HS-5 (cell line): ENCODE results near the gene ZNF346.

Source experiments
- DNase-seq: peaks from one replicate; pipeline ENCODE4 v3.0.0-alpha.2; 2012; ENCODE audit warnings: low read depth

ZNF346 gene

DNA sequence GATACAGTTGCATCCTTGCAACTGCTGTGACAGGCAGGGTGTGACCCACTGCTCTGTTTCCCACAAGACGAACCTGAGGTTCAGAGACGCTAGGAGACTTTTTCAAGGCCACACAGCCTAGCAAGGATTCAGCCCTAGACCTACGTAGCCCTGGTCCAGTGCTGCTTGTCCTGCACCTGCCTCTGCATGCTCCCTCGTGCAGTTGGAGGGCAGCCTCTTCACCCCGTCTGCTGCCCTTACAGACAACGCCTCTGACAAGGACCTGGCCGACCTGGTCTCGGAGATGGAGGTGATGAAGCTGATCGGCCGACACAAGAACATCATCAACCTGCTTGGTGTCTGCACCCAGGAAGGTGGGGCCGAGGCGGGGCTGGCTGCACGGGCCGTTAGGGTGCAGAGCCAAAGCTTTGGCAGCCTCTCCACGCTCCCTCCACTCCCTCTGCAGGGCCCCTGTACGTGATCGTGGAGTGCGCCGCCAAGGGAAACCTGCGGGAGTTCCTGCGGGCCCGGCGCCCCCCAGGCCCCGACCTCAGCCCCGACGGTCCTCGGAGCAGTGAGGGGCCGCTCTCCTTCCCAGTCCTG lies 72.7 kb downstream of the ZNF346 start:
- no peak for DNase-seq

DNA sequence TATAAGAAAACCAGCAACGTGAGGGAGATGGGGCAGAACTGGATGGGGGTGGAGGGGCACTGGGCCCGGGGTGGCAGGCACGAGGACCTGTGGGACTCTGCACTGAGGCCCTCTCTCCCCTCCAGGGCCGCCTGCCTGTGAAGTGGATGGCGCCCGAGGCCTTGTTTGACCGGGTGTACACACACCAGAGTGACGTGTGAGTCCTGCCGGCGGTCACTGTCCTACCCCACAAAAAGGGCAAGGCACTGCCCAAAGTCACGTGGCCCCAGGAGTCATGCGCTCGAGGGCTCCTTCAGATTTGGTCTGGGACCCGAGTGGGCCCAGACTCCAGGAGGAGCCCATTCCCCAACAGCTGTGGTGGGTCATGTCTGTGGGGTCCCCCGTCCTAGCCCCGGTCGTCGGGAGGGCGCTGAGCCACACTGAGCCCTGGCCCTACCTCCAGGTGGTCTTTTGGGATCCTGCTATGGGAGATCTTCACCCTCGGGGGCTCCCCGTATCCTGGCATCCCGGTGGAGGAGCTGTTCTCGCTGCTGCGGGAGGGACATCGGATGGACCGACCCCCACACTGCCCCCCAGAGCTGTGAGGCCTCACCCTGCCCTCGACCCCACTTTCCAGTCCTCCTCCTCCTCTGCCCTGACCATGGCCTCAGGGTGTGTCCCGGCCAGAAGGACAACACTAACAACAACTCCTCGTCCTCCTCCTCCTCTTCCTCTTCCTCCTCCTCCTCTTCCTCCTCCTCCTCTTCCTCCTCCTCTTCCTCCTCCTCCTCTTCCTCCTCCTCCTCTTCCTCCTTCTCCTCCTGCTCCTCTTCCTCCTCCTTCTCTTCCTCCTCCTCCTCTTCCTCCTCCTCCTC lies 73.9 kb downstream of the ZNF346 start:
- no peak for DNase-seq

DNA sequence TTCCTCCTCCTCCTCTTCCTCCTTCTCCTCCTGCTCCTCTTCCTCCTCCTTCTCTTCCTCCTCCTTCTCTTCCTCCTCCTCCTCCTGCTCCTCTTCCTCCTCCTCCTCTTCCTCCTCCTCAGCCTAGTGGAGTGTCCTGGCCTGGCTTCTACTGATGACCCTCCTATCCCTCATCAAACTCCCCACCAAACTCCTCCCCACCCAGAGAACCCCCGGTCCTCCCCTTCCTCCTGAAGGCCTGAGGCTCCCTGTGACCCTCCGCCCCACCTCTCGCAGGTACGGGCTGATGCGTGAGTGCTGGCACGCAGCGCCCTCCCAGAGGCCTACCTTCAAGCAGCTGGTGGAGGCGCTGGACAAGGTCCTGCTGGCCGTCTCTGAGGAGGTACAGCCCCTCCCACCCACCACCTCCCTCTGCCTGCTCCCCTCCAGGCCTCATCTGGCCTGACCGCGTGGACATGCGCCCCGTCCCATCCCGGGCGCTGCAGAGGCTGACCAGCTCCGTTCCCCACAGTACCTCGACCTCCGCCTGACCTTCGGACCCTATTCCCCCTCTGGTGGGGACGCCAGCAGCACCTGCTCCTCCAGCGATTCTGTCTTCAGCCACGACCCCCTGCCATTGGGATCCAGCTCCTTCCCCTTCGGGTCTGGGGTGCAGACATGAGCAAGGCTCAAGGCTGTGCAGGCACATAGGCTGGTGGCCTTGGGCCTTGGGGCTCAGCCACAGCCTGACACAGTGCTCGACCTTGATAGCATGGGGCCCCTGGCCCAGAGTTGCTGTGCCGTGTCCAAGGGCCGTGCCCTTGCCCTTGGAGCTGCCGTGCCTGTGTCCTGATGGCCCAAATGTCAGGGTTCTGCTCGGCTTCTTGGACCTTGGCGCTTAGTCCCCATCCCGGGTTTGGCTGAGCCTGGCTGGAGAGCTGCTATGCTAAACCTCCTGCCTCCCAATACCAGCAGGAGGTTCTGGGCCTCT lies 74.8 kb downstream of the ZNF346 start:
- no peak for DNase-seq

DNA sequence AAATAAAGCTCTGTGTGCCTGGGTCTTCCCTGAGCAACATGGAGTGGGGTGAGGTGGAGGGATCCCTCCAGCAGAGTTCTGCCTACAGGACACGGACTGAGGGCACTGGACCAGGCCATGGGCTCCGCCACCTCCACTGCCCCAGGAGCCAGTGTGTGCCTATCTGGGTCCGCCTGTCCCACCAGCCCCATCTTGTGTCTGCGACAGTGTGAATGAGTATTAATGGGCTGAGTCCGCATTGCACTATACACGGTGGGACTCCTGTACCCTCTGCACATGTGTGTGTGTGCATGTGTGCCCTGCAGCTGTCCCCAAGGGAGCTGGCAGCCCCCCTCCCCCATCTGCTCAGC lies 75.6 kb downstream of the ZNF346 start:
- DNase-seq: no peak

DNA sequence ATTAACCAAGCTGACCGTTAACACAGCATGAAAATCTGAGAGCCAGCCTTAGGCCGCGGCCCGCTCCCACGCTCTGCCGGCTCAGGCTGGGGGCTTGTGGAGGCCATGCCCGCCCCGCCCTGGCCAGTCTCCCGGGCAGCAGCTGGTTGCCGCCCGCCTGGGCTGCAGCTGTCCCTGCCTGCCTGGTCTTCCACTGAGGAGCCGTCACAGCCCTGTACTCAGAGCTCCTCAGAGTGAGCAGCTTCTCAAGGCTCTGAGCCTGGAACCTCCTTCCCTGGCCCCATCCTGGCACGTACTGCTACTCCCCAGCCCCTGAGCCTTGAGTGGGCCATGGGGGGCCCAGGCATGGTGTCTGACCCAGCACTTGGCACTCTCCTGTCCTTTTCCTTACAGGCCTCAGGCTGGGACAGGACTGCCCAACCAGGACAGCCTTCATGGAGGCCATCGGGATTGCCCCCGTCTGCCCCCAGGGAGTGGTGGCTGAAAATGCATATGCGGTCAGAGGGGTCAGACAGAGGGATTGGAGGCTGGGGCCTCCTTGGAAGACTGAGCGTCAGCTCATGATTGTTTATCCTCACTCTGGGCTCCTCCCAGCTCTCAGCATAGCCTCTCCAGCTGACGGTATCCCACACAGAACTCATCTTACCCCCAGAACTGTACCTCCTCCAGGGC lies 76.1 kb downstream of the ZNF346 start:
- DNase-seq: no peak

DNA sequence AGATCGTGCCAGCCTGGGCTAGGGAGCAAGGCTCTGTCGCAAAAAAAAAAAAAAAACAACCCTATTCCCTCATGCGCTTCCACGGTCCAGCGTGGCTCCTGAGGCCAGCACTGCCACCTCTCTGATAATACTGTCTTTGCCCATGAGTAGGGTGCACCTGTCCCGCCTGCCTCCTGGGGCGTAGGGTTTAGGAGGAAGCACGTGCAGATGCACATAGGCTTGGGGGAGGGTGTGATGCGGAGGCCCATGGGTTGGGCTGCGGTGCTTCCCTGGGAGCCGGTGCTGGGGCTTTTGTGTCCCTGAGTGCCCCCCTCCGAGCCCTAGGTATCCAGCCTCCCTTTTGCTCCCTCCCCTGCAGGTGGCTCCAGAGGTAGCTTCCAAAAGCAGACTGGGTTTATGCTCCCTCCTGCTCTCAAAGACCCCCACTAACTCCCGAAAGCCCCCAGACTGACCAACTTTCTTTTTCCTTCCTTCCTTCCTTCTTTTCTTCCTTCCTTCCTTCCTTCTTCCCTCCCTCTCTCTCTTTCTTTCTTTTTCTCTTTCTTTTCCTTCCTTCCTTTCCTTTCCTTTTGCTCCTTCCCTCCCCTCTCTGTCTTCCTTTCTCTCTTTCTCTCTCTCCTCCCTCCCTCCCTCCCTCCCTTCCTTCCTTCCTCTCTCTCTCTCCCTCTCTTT lies 77.1 kb downstream of the ZNF346 start:
- DNase-seq: no peak

DNA sequence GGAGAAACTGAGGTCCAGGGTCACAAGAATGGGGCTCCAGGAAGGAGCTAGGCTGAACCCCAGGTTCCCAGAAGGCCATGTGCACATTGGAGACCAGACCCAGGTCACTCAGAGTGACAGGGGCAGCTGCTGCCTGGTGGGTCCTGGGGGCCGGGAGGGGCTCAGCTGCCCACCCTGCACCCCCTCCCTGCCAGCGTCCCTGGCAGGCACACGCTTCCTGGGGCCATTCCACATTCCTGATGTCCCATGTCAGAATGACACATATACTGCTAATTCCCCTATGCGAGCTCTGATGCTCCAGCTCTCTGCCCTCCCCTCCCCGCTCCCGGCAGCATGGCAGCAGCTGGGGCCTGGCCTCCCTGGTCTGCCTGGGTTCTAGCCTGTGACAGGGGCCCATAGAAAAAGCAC lies 78.2 kb downstream of the ZNF346 start:
- DNase-seq: no peak

DNA sequence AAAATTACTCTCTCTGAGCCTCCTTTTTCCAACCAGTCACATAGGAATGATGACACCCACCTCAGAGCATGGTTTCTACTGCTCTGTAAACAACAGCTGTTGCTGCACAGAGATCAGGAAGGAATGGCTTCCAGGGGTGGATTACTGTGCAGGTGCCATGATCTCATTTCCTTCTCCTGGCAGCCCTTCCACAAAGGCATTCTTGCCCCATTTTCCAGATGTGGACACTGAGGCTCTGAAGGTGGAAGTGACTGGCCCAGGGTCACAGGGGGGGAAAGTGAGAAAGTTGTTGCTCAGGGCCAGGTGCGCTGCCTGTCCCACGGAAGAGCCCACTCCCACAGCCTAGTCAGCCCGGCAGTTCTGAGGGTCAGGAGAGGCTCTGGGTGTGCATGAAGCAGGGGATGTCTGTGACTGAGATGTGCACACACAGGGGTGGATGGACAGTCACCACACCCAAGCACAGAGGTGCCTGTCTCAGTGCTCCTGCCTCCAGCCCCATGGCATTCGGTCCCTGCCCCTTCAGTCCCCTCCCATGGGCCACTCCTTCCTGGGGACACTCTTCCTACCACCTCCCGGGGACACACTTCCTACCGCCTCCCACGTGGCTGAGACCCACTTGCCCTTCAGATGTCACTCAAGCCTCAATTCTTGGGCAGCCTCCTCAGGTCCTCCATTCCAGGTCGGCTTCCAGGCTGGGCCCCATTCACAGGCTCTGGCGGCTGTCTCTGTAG lies 81.2 kb downstream of the ZNF346 start:
- no peak for DNase-seq

DNA sequence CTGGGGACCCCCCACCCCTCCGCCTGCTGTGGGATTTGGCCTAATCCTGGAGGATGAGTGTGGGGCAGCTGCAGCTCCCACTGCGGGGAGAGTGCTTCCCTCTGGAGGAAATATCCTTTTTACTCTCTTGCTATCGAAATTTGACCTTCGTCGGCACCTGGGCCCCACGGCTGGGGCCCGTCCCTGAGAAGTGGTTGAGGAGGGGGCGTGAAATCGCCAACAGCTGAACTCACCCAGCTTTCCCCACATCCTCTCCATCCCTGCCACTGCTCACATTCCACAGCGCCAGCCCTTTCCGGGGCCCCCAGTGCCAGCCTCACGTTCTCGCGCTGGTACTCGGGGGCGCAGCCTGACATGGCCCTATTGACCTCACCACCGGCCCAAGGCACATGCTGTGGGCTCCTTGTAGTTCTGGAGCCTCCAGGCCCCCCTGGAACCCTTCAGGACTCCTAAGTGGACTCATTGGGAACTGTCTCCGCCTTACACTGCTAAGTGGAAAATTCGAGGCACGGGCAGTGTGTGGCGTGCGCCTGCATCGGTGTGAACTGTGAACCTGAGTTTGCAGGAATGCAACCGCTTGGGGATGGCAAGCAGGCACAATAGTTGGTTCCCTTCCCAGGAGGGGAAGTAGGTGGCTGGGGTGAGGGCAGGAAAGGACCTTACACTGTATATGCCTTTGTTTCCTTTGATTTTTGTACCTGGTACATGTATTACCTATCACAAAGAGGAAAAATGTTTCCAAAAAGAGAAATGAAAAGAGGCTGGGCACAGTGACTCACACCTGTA lies 83.4 kb downstream of the ZNF346 start:
- no peak for DNase-seq

DNA sequence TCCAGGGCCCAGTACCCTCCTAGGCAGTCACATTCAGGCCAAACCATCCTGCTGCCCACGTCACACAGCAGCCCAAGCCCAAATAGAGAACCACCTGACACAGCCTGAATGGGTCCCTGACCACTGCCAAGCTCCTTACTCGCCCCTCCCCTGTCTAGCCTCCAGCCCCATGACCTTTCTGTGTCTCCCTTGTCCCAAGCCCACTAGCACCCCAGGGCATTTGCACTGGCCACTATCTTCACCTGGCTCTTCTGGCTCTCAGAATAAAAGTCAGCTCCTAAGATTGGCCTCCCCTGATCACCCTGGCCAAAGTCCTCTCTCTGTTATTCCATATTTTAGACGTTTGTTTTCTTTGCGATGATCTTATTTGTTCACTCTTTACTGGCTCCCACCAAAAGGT lies 84.7 kb downstream of the ZNF346 start:
- no peak for DNase-seq

DNA sequence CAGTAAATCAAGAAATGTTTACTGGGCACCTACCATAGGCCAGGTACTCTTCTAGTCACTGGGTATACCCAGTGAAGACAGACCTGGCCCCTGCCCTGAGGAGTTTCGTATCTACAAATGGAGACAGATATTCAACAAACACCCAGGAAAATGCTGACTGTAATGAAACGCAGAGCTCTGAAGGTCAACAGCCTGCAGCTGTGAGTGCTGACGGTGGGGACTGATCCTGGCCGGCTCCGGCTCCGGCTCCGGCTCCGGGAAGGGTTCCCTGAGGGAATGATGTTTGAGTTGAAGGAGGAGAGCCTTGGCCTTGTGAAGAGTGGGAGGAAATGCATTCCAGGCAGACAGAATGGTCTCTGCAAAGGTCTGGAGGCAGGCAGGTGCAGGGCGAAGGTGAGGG lies 87.3 kb downstream of the ZNF346 start:
- no peak for DNase-seq

DNA sequence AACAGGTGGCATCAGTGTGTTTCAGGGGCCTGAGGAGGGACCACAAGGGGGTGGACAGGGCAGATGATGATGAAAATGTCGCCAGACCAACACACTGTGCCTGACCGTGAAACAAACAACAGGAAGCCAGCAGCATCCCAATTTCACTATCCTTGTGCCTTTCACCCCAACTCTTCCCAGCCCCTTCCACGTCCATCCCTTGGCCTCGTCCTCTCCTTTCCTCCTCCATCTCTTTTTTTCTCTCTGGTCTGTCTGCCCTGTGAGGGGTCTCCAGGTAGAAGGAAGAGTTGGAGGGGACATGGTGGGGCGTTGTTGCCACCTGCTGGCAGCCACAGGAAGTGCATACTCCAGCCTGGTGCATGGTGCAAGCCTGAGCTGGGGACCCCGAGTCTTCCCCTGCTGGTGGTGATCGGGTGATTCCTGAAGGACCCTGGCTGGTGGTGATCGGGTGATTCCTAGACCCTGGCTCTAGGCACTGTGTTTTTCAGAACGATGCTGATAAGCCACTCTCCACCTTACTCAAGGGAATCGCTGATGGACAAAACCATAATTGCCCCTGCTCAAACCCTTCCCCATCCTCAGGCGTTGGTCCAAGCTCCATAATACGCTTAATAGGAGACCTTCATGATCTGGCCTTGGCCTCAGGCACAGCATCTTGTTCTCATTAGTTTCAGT lies 89.4 kb downstream of the ZNF346 start:
- no peak for DNase-seq

DNA sequence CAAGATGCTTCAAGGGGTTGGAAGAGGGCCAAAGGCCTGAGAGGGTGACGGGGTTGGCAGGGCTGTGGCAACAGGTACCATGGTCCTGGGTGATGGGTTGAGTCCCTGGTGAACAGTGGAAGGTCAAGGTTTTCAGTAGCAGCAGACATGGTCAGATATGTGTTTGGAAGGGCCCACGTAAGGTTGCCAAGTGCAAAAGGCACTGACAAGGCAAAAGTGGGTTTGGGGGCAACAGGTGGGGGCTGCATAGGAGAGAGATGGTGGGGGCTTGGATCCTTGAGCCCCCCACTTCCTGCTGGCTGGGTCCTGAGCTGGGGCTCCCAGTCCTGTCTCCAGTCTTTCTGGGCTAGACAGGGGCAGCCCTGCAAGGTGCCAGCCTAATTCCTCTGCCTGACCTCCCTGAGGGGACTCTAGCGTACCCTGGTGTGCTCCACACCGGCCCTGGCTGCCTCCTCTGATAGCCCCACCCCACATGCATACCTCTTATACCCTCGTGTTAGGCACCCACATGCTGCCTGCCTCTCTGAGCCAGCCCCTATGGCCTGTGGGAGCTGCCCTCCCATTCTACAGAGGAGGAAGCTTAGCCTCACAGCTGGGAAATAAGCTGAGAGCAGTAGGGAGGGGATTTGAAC lies 90.2 kb downstream of the ZNF346 start:
- no peak for DNase-seq

DNA sequence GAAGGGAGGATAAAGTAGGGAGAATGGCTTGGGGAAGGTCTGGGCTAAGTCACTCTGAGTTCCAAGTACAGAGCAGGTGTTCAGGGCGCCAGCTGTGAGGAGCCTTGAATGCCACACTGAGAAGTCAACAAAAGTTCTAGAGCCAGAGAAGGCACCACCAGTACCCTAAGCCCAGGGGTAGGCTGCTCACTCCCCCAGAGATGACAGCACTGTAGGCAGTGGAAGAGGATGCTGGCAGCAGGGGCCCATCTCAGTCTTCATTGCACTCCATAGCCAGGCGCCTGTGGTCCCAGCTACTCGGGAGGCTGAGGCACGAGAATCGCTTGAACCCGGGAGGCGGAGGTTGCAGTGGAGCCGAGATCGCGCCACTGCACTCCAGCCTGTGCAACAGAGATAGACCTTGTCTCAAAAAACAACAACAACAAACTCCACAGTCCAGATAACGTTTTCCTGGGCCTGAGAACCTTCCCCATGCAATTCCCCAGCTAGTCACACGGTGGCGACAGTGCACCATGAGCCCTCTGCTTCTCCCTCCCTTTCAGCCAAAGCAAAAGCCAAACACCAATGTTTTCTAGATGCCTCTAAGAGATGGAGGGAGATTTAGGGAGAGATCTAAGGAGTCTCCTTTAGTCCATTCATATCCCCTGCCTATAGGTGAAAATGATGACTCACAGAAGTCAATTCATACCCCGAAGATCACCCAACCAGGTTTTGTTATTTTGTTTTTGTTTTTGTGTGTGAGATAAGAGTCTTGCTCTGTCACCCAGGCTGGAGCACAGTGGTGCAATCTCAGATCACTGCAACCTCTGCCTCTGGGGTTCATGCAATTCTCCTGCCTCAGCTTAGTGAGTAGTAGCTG lies 91.3 kb downstream of the ZNF346 start:
- peak; percentile 60 for DNase-seq

DNA sequence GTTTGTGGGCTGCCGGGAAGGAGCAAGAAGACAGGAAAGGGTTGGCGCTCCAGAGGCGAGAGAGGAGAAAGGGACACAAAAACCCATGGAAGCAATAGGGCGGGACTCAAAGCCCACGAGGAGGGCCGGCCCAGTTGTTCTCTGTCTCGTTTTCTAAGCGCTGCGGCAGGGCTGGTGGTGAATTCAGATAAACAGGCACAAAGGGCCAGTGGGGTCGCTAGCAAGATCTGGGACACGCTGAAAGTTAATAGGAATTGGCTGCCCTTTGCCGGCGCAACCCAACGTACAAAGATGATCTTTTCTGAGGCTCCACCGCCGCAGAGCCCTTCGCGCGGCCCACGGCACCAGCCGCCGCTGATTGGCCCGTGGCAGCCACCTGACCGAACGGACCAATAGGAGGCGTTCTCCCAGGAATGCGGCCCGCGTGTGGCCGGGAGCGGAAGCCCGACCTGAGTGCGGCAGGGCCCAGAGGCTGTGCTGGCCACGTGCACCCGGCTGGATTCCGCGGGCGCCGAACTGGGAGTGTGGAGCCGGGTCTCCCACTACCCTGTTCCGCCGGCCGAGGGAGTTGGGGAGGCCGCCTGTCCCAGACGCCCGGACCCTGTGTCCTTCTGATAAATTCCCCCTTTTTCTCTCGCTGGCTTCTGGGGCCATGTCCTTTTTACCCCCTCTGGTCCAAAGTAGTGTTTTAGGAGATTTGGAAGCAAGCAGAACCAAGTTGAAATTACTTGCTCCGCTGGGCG lies 94.3 kb downstream of the ZNF346 start:
- DNase-seq: peak; percentile 61

DNA sequence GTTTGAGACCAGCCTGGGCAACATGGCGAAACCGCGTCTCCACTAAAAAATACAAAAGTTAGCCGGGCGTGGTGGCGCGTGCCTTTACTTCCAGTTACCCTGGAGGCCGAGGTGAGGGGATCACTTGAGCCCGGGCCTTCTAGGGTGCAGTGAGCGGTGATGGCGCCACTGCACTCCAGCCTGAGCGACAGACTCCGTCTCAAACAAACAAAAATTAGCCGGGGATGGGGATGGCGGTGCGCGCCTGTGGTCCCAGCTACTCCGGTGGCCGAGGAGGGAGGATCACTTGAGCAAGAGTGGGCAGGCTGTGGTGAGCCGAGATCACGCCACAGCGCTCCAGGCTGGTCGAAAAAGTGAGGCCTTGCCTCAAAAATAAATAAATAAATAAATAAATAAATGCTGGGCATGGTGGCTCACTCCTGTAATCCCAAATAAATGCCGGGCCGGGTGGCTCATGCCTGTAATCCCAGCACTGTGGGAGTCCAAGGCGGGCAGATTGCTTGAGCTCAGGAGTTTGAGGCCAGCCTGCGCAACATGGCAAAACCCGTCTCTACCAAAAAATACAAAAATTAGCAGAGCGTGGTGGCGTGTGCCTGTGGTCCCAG lies 95.0 kb downstream of the ZNF346 start:
- DNase-seq: no peak

DNA sequence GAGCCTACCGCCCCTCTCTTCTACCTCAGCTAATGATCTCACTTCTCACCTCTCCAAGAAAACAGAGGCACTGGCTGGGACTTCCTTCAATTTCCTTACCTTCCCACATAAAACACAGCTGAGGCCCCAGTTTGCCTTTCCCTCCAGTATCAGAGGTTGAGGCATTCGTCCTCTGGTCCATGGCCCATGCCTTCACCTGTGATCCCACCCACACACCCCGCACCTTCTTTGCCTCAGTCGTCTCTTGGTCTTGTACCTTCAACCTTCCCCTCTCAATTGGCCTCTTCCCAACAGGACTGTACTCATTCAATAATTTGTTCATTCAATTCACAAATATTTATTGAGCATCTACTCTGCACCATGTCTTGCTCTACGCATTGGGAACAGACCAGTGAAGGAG lies 100.1 kb downstream of the ZNF346 start:
- no peak for DNase-seq
